ENCODE results near the gene ACOX3.

Gene ACOX3

DNA sequence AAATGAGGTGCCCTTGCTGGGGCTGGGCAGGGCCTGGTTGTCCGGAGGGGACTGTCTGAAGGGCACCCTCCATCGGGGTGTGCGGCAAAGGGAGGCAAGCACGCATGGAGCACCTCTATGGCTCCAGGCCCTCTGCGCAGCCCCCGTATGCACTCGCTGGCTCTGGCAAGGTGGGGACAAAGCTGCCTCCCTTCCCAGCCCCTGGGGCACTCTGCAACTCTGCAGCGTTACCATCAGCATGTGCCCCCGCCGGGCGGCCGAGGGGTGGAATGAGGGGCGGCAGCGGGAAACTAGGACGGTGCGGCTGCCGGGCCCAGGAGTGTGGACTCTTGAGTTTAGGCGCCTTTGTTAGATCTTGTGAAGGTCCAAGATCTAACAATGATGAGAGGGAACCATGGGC, 26.5 kb upstream of the ACOX3 start:
- no peak for FAIRE-seq

- no peak for FAIRE-seq
These were observed 25.4 kb upstream of the ACOX3 start for GRCh38 chr4:8465615-8466611.

- no peak for FAIRE-seq
These were observed 23.9 kb upstream of the ACOX3 start for GRCh38 chr4:8464381-8464780.

DNA sequence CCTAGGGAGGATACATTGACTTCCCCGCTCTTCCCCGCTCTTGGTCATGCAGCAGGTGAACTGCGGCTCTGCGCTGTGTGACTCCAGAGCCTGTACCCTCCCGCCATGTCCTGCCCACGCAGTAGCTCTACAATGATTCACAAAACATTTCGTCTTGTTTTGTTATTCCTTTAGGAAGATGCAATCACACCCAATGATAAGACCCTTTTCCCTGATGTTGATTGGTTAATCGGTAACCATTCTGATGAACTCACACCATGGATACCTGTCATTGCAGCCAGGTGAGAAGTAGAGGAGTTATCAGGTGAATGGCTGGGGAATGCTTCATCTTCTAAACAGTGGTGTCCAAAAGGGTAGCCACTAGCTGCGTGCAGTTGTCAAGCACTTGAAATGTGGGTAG, 23.3 kb upstream of the ACOX3 start:
- FAIRE-seq = no peak

DNA sequence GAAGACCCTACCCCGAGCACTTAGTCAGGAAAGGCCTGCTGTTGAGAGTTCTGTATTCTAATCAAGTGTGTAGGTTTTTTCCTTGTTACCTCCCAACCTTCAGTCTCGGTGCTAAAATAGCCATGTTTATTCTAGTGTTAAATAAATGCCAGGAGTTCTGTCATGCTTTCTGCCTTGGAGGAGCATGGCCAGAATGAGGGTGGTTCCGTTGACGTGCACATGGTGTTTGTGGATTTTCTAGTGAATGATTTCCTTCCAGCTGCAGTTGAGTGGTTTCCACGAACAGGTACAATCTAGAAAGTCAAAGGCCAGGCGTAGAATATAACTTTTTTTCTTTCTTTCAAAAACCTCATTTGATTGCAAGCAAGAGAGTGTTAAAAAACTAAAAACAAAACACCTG, 21.1 kb upstream of the ACOX3 start:
- FAIRE-seq = no peak

- FAIRE-seq = no peak
These were observed 20.6 kb upstream of the ACOX3 start for GRCh38 chr4:8461086-8461485.

DNA sequence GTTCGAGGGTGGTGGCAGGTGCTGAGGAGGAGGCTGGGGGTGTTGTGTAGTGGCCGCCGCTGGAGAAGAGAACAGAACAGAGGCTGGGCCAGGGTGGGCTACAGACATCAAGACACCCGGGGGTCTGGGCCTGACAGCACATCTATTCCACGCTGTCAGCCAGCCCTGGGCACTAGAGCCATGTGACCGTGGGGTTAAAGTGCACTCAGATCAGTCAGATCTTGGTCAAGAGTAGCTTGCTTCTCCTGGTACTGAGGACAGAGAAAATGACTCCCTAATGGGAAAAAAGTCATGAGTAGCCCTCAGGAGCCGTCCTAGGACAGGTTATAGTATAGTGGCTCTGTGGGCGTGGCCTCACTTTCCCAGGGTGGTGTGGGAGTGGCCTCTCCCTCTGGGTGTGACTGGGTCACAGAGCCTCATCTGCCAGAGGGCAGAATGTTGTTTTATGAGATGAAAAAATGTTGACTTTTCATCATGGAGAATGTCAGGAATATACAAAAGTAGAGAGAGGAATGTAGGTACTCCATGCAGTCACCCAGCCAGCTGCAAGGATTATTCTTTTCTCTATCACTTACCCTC, 19.4 kb upstream of the ACOX3 start:
- no peak for FAIRE-seq

GRCh38 chr4:8457646-8458252, 17.2 kb upstream of the ACOX3 start:
- no peak for FAIRE-seq

DNA sequence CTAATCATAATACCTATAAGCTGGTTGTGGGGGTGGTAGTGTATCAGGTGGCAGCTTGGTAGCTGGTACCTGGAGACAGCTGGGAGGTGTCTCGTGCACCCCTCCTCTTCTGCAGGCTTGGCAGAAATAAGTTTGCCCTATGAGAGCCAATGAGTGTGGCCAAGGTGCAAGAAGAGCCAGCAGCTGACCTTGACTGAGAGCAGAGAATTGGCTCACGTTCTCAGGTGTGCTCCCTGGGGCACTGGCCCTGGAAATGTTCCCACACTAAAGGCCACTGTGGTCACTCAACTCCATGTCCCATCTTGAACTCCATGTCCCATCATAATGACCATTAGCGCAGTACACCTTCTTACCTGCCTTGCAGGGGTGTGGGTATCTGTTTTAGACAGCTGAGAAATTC, 13.4 kb upstream of the ACOX3 start:
- no peak for FAIRE-seq

GRCh38 chr4:8451440-8452182, 11.1 kb upstream of the ACOX3 start:
- no peak for FAIRE-seq

DNA sequence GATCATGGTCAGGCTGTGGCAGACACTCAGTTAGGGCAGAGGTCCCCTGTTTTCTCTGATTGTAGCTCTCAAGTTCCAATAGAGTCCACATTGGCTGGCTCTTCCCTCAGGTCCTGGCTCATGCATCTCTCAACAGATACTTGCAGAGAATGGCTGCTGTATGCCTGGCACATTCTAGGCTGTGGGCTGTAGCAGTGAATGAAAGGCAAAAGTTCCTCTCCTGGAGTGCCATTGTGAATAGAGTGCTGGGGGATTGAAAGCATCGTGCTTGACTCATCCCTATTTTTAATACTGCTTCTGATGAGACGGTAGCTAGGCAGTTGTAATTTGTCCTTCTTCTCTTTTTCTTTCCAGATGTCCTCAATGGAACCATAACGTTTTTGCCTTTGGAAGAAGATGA, 5.6 kb upstream of the ACOX3 start:
- FAIRE-seq = no peak

GRCh38 chr4:8443801-8444200, 3.3 kb upstream of the ACOX3 start:
- no peak for FAIRE-seq

DNA sequence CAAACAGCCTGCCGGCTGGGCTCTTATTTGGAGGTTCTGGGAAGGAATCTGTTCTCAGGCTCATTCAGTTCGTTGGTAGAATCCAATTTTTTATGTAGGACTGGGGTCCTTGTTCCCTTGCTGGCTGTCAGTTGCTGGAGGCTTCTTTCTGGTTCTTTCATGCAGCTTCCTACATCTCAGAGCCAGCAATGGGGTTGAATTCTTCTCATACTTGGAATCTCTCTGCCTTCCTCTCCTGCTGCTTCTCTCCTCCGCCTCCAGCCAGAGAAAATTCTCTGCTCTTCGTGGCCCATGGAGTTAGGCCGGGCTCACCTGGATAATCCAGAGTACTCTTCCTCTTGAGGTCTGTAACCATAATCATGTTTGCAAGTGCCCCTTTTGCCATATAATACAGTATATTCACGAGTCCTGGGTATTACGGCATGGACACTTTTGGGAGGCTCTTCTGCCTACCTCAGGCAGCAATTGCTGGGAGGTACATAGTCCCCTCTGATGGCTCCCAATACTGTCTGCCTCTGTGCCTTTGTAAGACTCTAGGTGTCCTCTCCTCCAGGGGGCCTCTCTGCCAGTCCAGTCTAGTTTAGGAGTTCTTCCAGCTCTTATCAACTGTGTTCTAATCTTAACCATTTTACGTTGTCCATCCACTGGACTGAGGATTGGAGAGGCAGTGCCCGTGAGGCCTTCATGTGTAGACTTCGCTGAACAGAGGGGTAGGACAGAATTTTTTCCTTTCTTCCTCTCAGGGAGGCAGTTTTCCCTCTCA, 2.3 kb upstream of the ACOX3 start:
- no peak for FAIRE-seq

DNA sequence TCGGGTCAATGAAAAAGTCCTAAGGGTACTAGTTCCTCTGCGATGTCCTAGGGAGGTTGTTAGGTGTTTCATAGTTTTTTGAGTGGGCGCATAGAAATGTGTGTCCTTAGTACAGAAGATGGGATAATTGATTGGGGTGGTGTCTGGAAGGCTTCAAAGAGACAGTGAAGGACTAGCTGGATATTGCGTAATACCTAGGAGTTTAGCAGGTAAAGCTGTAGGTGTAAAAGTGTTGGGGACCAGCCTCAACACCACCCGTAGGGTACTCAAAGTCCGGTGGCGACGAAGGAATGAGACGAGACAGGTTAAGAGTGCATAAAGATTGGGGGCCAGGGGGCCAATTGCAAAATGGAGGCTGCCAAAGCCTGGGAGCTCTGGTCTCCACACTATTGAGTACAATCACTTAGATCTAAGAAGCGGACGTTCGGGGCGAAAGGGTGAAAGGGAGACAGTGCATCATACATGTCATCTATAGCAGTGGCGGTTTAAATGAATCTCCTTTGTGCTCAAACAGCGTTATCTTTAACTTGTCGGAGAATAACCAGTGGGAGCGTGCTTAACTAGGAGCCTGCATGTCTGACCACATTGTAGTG, 1.1 kb upstream of the ACOX3 start:
- no peak for FAIRE-seq

DNA sequence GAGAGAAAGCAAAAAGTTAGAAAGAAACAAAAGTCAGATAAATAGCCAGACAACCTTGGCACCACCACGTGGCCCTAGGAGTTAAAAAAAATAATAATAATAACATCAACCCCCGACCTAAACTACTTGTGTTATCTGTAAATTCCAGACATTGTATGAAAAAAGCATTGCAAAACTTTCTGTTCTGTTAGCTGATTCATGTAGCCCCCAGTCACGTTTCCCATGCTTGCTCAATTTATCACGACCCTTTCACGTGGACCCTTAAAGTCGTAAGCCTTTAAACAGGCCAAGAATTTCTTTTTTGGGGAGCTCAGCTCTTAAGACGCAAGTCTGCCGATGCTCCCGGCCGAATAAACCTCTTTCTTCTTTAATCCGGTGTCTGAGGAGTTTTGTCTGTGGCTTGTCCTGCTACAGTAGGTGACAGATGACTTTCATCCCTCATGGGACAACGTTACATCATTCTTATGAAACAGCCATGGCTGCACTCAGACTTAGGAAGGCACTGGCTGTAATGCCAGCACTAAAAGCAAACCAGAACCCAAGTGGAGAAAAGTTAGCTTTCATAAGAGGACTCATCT, 520 bp downstream of the ACOX3 start:
- no peak for FAIRE-seq

GRCh38 chr4:8439168-8439567, 1.4 kb downstream of the ACOX3 start:
- no peak for FAIRE-seq

GRCh38 chr4:8438743-8439142, 1.8 kb downstream of the ACOX3 start:
- FAIRE-seq = no peak

DNA sequence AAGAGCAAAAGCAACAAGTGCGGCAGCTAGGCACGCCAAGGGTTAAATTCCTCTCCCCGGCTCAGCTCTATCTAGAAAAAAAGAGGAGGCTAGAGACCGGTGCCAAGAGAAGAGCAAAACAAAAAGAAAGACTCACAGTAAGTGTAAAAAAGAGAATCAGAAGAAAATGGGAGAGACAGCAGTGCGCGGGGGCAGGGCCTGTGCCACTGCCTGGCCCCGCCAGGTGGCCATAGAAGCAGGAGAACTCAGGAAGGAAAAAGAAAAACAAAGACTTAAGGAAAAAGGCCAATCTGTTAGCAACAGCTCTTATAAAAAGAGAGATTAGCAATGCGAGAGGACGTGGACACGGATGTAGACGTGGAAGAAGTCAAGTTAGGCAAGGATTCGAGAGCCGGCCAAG, 3.2 kb downstream of the ACOX3 start:
- no peak for FAIRE-seq

DNA sequence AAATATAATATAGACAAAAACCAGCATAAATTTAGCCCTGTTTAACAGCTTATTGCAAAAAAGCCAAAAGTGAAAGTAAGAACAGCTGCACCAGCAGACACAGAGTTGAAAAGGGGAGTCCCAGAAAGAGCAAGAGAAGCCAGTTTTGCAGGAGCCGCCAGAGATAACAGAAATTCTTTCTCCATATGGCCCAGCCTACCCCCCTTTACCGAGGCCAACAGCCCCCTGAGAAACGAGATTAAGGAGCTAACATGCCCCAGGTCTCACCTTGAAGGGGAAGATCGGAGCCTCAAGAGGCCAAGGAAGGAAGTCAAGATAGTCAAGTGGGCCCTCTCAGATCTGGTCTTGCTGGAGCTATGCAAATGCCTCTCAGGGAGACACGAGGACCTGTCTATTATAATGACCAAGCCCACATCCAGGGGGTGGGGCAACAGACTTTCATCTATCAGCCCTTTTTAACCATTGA, 4.8 kb downstream of the ACOX3 start:
- FAIRE-seq = no peak

GRCh38 chr4:8434251-8435073, 6.1 kb downstream of the ACOX3 start:
- FAIRE-seq = peak; percentile 60

GRCh38 chr4:8433136-8433535, 7.4 kb downstream of the ACOX3 start:
- FAIRE-seq = no peak
